GM18519 (cell line): ENCODE data around the gene COTL1.

Experiments
- ATAC-seq: cut with Tn5 transposase; IDR thresholded peaks from one replicate; pipeline ENCODE4 v1.9.1; 2021; ENCODE audit warnings: mild to moderate bottlenecking, moderate library complexity; ENCODE audit not compliant: unreplicated experiment, low FRiP score

Gene COTL1

GRCh38 chr16:84614968-84615813, 2.7 kb downstream of the COTL1 start:
- no peak for ATAC-seq

- no peak for ATAC-seq
Observed at GRCh38 chr16:84614623-84614967, 3.3 kb downstream of the COTL1 start.

GRCh38 chr16:84614073-84614459, 3.8 kb downstream of the COTL1 start:
- ATAC-seq: no peak

GRCh38 chr16:84613408-84614072, 4.3 kb downstream of the COTL1 start:
- ATAC-seq: no peak

GRCh38 chr16:84612686-84613085, 5.2 kb downstream of the COTL1 start:
- ATAC-seq: no peak

- no peak for ATAC-seq
Observed at GRCh38 chr16:84611041-84611440, 6.8 kb downstream of the COTL1 start.

- ATAC-seq: no peak
Observed at GRCh38 chr16:84610376-84610775, 7.5 kb downstream of the COTL1 start.

- ATAC-seq: no peak
Observed at GRCh38 chr16:84609563-84610177, 8.2 kb downstream of the COTL1 start.

- no peak for ATAC-seq
Observed at GRCh38 chr16:84608282-84608681, 9.6 kb downstream of the COTL1 start.

GRCh38 chr16:84607694-84608093, 10.2 kb downstream of the COTL1 start:
- no peak for ATAC-seq

- no peak for ATAC-seq
Observed at GRCh38 chr16:84607061-84607460, 10.8 kb downstream of the COTL1 start.

GRCh38 chr16:84606081-84606875, 11.6 kb downstream of the COTL1 start:
- no peak for ATAC-seq

GRCh38 chr16:84605339-84605848, 12.5 kb downstream of the COTL1 start:
- ATAC-seq: no peak

- ATAC-seq: no peak
Observed at GRCh38 chr16:84604477-84605013, 13.3 kb downstream of the COTL1 start.

- ATAC-seq: no peak
Observed at GRCh38 chr16:84603940-84604339, 13.9 kb downstream of the COTL1 start.

- no peak for ATAC-seq
Observed at GRCh38 chr16:84603140-84603816, 14.6 kb downstream of the COTL1 start.

GRCh38 chr16:84600343-84601229, 17.3 kb downstream of the COTL1 start:
- peak; percentile 65 for ATAC-seq

- no peak for ATAC-seq
Observed at GRCh38 chr16:84599521-84600202, 18.2 kb downstream of the COTL1 start.
